Measurements from ENCODE around the gene SLCO2B1.

Gene SLCO2B1

DNA sequence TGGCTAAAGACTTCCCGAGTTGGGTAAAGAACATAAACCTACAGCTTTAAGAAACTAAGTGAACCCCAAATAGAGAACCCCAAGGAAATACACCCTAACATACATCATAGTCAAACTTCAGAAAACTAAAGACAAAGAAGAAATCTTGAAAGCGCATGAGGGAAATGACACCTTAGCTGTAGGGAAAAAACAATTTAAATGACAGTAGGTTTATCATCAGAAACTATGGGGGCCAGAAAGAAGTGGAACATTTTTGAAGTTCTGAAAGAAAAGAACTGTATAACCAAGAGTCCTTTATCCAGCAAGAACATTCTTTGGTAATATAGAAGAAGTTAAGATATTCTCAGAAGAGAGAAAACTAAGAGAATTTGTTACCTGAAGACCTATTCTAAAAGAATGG is 38.7 kb upstream of the SLCO2B1 start:
- Histone ChIP-seq H3K36me3 (ENCODE audit: control insufficient read depth in 2 of 2, insufficient read depth in 1 of 2, low read length in 2 of 2) (no peaks in the 10 kb centered on the region), H3K4me1 (ENCODE audit: control insufficient read depth, insufficient read depth, low read length) (no peaks in the 10 kb centered on the region), H3K9me3 (ENCODE audit: control insufficient read depth, insufficient read depth, low read depth, low read length) (no peaks in the 10 kb centered on the region), H3K4me3 (ENCODE audit: low read depth, low read length) (no peak overlapping the region), H3K27ac (ENCODE audit: extremely low read depth, low read depth, low read length) (no peak overlapping the region)
- TF ChIP-seq HOXD13 (CRISPR knock-in tag; IDR thresholded peaks at IDR 0.05; ENCODE audit: borderline replicate concordance) (no peak), ZNF354C (tag by site-specific recombination; IDR thresholded peaks at IDR 0.05; ENCODE audit: borderline replicate concordance, low read depth) (no peak), ZNF19 (tag by site-specific recombination; IDR thresholded peaks at IDR 0.05; ENCODE audit: low read depth) (no peak), ZNF404 (tag by site-specific recombination; IDR thresholded peaks at IDR 0.05) (no peak), ZNF473 (tag by site-specific recombination; IDR thresholded peaks at IDR 0.05) (no peak), ZNF623 (tag by site-specific recombination; IDR thresholded peaks at IDR 0.05) (no peak), ZNF707 (tag by site-specific recombination; IDR thresholded peaks at IDR 0.05) (no peak), GFI1B (tag by site-specific recombination; IDR thresholded peaks at IDR 0.05) (no peak), ZNF791 (tag by site-specific recombination; IDR thresholded peaks at IDR 0.05) (no peak), BCL11A (tag by site-specific recombination; IDR thresholded peaks at IDR 0.05; ENCODE audit: low read depth) (no peak), GLI4 (tag by site-specific recombination; IDR thresholded peaks at IDR 0.05) (no peak)
- TF ChIP-seq, protein P1, sequence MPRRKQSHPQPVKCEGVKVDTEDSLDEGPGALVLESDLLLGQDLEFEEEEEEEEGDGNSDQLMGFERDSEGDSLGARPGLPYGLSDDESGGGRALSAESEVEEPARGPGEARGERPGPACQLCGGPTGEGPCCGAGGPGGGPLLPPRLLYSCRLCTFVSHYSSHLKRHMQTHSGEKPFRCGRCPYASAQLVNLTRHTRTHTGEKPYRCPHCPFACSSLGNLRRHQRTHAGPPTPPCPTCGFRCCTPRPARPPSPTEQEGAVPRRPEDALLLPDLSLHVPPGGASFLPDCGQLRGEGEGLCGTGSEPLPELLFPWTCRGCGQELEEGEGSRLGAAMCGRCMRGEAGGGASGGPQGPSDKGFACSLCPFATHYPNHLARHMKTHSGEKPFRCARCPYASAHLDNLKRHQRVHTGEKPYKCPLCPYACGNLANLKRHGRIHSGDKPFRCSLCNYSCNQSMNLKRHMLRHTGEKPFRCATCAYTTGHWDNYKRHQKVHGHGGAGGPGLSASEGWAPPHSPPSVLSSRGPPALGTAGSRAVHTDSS (tag by site-specific recombination; IDR thresholded peaks at IDR 0.05): no peak
- POLR2A ChIA-PET: no interaction called here
- CTCF ChIA-PET: interaction anchor here (0.7 to 1.6 kb wide), 5 partner anchors 21 to 1913 kb away, joined by 3 to 6 read pairs (median 5); no protein-coding TSS in a partner anchor

DNA sequence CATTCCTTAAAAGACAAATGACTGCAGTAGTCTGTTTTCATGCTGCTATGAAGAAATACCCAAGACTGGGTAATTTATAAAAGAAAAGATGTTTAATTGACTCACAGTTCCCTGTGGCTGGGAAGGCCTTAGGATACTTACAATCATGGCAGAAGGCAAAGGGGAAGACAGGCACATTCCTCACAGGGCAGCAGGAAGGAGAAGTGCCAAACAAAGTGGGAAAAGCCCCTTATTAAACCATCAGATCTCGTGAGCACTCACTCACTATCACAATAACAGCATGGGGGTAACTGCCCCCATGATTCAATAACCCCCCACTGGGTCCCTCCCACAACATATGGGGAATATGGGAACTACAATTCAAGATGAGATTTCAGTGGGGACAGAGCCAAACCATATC is 37.9 kb upstream of the SLCO2B1 start:
- TF ChIP-seq ZNF555 (tag by site-specific recombination; conservative IDR thresholded peaks at IDR 0.05): no peak
- no peak for TF ChIP-seq ZBTB17 (tag by site-specific recombination; IDR thresholded peaks at IDR 0.05)
- no peak for TF ChIP-seq ZNF654 (tag by site-specific recombination; IDR thresholded peaks at IDR 0.05; ENCODE audit: low read depth)
- no peak for TF ChIP-seq ZNF140 (tag by site-specific recombination; IDR thresholded peaks at IDR 0.05)
- no peak for TF ChIP-seq KLF16 (tag by site-specific recombination; IDR thresholded peaks at IDR 0.05)
- TF ChIP-seq ZNF701 (tag by site-specific recombination; IDR thresholded peaks at IDR 0.05): no peak
- Histone ChIP-seq H3K36me3 (ENCODE audit: control insufficient read depth in 2 of 2, insufficient read depth in 1 of 2, low read length in 2 of 2) (no peaks in the 10 kb centered on the region), H3K9me3 (ENCODE audit: control insufficient read depth, insufficient read depth, low read depth, low read length) (no peaks in the 10 kb centered on the region), H3K27ac (ENCODE audit: extremely low read depth, low read depth, low read length) (no peak overlapping the region), H3K4me3 (ENCODE audit: low read depth, low read length) (no peak overlapping the region), H3K4me1 (ENCODE audit: control insufficient read depth, insufficient read depth, low read length) (no peaks in the 10 kb centered on the region)
- ChIA-PET POLR2A (no interaction called here), CTCF (interaction anchor here (1.3 to 1.6 kb wide), 3 partner anchors 20 to 129 kb away, joined by 5 to 6 read pairs (median 6); no protein-coding TSS in a partner anchor)

DNA sequence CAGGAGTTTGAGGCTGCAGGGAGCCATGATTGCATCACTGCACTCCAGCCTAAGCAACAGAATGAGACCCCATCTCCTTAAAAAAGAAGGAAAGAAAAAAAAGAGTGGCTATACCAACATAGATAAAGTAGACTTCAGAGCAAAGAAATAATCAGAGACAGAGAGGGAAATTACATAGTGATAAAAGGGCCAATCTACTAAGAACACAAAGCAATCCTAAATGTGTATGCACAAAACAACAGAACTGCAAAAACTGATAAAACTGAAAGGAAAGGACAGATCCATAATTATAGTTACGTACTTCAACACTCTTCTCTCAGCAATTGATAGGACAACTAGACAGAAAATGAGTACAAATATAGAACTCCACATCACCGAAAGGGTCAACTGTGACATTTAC is 36.4 kb upstream of the SLCO2B1 start:
- H3K4me1 ChIP-seq (ENCODE audit: control insufficient read depth, insufficient read depth, low read length): no peaks in the 10 kb centered on the region
- POLR2A ChIA-PET: no interaction called here
- CTCF ChIA-PET: interaction anchor here (1.4 kb wide), 1 partner anchor 127 kb away, joined by 6 read pairs; no protein-coding TSS in a partner anchor
- H3K36me3 ChIP-seq (ENCODE audit: control insufficient read depth in 2 of 2, insufficient read depth in 1 of 2, low read length in 2 of 2): no peaks in the 10 kb centered on the region
- H3K9me3 ChIP-seq (ENCODE audit: control insufficient read depth, insufficient read depth, low read depth, low read length): no peaks in the 10 kb centered on the region
- no peak overlapping the region for H3K27ac ChIP-seq (ENCODE audit: extremely low read depth, low read depth, low read length)
- no peak overlapping the region for H3K4me3 ChIP-seq (ENCODE audit: low read depth, low read length)
- TF ChIP-seq ZBTB20 (tag by site-specific recombination; IDR thresholded peaks at IDR 0.05): no peak
- no peak for TF ChIP-seq ZNF585B (tag by site-specific recombination; IDR thresholded peaks at IDR 0.05)
- TF ChIP-seq ZNF248 (tag by site-specific recombination; IDR thresholded peaks at IDR 0.05): no peak
- no peak for TF ChIP-seq ZNF510 (tag by site-specific recombination; IDR thresholded peaks at IDR 0.05; ENCODE audit: insufficient replicate concordance)
- TF ChIP-seq ZNF16 (tag by site-specific recombination; IDR thresholded peaks at IDR 0.05; ENCODE audit: low read depth): no peak
- TF ChIP-seq ZNF155 (tag by site-specific recombination; IDR thresholded peaks at IDR 0.05): no peak
- TF ChIP-seq ZNF146 (tag by site-specific recombination; IDR thresholded peaks at IDR 0.05): no peak
- no peak for TF ChIP-seq ZNF658 (tag by site-specific recombination; IDR thresholded peaks at IDR 0.05)
- TF ChIP-seq ZNF132 (tag by site-specific recombination; IDR thresholded peaks at IDR 0.05; ENCODE audit: borderline replicate concordance): no peak
- TF ChIP-seq ZNF830 (tag by site-specific recombination; IDR thresholded peaks at IDR 0.05; ENCODE audit: low read depth): no peak
- no peak for TF ChIP-seq ZBTB7A (tag by site-specific recombination; IDR thresholded peaks at IDR 0.05; ENCODE audit: low read depth)
- no peak for TF ChIP-seq ZFHX2 (tag by site-specific recombination; conservative IDR thresholded peaks at IDR 0.05)
- TF ChIP-seq ZNF19 (tag by site-specific recombination; IDR thresholded peaks at IDR 0.05; ENCODE audit: low read depth): no peak
- no peak for TF ChIP-seq MZF1 (tag by site-specific recombination; IDR thresholded peaks at IDR 0.05; ENCODE audit: borderline replicate concordance)
- TF ChIP-seq, protein P2, sequence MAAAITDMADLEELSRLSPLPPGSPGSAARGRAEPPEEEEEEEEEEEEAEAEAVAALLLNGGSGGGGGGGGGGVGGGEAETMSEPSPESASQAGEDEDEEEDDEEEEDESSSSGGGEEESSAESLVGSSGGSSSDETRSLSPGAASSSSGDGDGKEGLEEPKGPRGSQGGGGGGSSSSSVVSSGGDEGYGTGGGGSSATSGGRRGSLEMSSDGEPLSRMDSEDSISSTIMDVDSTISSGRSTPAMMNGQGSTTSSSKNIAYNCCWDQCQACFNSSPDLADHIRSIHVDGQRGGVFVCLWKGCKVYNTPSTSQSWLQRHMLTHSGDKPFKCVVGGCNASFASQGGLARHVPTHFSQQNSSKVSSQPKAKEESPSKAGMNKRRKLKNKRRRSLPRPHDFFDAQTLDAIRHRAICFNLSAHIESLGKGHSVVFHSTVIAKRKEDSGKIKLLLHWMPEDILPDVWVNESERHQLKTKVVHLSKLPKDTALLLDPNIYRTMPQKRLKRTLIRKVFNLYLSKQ (tag by site-specific recombination; IDR thresholded peaks at IDR 0.05; ENCODE audit: borderline replicate concordance): no peak

Measured in HEK293 (cell line).